ENCODE measurements around the gene OLFML2B.

OLFML2B gene

GRCh38 chr1:161983725-161984124, 39.9 kb downstream of the OLFML2B start:
- TF ChIP-seq TAF1 (IDR thresholded peaks at IDR 0.05; ENCODE audit: borderline replicate concordance, insufficient read depth, low read length) (no peak), POLR2AphosphoS5 (IDR thresholded peaks at IDR 0.05; ENCODE audit: low read depth, low read length) (no peak), FOXP2 (optimal IDR thresholded peaks at IDR 0.05; ENCODE audit: borderline replicate concordance, extremely low read depth, extremely low read length, insufficient read depth) (no peak)

DNA sequence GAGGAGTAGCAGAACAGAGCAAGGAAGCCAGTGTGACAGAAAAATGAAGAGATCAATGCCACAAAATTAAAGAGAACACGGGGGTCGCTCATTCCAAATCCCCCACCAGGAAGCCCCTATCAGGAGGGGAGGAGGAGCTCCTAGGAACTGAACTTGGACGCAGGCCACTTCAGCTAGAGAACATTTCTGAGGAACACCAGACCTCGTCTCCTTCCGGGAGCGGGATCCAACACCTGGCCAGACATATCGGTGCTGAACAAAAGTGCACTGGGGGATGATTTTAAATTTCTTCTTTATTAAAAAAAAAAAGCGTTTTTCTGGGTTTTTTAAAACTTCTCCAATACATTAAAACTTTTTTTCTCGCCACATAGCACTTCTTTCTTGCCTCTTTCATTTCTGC, 40.8 kb downstream of the OLFML2B start:
- TF ChIP-seq SIN3A (IDR thresholded peaks at IDR 0.05; ENCODE audit: borderline replicate concordance, insufficient read depth, low read length) = no peak
- TF ChIP-seq, protein P1, sequence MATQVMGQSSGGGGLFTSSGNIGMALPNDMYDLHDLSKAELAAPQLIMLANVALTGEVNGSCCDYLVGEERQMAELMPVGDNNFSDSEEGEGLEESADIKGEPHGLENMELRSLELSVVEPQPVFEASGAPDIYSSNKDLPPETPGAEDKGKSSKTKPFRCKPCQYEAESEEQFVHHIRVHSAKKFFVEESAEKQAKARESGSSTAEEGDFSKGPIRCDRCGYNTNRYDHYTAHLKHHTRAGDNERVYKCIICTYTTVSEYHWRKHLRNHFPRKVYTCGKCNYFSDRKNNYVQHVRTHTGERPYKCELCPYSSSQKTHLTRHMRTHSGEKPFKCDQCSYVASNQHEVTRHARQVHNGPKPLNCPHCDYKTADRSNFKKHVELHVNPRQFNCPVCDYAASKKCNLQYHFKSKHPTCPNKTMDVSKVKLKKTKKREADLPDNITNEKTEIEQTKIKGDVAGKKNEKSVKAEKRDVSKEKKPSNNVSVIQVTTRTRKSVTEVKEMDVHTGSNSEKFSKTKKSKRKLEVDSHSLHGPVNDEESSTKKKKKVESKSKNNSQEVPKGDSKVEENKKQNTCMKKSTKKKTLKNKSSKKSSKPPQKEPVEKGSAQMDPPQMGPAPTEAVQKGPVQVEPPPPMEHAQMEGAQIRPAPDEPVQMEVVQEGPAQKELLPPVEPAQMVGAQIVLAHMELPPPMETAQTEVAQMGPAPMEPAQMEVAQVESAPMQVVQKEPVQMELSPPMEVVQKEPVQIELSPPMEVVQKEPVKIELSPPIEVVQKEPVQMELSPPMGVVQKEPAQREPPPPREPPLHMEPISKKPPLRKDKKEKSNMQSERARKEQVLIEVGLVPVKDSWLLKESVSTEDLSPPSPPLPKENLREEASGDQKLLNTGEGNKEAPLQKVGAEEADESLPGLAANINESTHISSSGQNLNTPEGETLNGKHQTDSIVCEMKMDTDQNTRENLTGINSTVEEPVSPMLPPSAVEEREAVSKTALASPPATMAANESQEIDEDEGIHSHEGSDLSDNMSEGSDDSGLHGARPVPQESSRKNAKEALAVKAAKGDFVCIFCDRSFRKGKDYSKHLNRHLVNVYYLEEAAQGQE (IDR thresholded peaks at IDR 0.05; ENCODE audit: insufficient read depth in 1 of 2, low read depth in 2 of 2, low read length in 2 of 2) = no peak
- TF ChIP-seq TAF1 (IDR thresholded peaks at IDR 0.05; ENCODE audit: borderline replicate concordance, insufficient read depth, low read length) = no peak
- TF ChIP-seq POLR2AphosphoS5 (IDR thresholded peaks at IDR 0.05; ENCODE audit: low read depth, low read length) = no peak
- TF ChIP-seq FOXP2 (optimal IDR thresholded peaks at IDR 0.05; ENCODE audit: borderline replicate concordance, extremely low read depth, extremely low read length, insufficient read depth) = no peak

DNA sequence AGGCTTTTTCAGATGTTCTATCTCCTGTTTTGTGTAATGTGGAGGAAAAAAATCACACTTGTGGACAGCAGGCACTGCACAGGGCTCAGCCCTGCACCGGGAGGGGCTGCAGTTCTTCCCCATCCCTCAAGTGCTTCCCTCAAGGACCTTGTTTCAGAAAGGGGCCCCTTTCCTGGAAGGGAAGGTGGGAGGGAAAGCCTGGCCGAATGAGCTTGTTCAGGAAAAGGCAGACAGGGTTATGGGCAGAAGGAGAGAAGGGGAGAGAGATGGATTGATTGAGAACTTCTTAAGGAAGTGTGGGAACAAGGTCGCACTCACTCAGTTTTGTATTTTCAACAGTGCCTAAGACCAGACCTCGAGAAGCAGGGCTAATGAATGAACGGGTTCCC, 41.2 kb downstream of the OLFML2B start:
- TF ChIP-seq, protein P1 (IDR thresholded peaks at IDR 0.05; ENCODE audit: insufficient read depth in 1 of 2, low read depth in 2 of 2, low read length in 2 of 2) = no peak
- no peak for TF ChIP-seq TAF1 (IDR thresholded peaks at IDR 0.05; ENCODE audit: borderline replicate concordance, insufficient read depth, low read length)
- no peak for TF ChIP-seq FOXP2 (optimal IDR thresholded peaks at IDR 0.05; ENCODE audit: borderline replicate concordance, extremely low read depth, extremely low read length, insufficient read depth)
- TF ChIP-seq POLR2AphosphoS5 (IDR thresholded peaks at IDR 0.05; ENCODE audit: low read depth, low read length) = no peak

DNA sequence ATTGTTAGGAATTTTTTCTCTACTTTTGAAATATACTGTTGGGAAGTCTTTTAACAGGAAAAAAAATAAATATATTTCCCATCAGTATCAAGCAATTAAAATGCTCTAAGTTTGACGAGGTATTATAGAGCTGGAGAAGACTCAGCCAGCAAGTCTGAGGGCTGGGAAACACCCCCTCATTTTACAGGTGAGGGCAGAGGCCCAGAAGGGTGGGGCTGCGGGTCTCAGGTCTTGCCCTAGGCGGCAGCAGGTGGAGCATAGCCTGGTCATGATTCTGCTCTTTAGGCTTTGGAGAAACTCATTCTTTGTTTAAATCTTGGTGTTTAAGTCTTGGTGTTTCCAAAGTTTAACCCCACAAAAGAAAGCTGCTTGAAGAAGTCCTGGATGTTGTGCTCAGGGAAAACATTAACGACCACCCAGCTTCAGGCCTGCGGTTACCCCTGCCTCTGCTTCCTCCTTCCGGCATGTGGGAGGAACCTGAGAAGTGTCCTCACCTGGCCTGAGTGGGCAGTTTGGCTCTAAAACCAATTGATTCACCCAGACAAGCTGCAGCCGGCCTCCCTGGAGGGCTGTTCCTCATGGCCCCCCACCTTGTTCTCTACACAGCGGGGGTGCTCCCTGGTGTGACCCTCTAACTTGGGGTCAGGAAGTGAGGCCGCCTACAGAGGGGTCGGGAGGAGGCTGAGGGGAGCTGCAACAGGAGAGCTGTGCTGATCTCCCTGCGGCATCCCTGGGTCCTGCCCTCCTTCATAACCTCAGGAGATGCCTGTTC, 41.7 kb downstream of the OLFML2B start:
- TF ChIP-seq FOXP2 (optimal IDR thresholded peaks at IDR 0.05; ENCODE audit: borderline replicate concordance, extremely low read depth, extremely low read length, insufficient read depth) (no peak), TAF1 (IDR thresholded peaks at IDR 0.05; ENCODE audit: borderline replicate concordance, insufficient read depth, low read length) (no peak), POLR2AphosphoS5 (IDR thresholded peaks at IDR 0.05; ENCODE audit: low read depth, low read length) (no peak), SIN3A (IDR thresholded peaks at IDR 0.05; ENCODE audit: borderline replicate concordance, insufficient read depth, low read length) (no peak)
- TF ChIP-seq, protein P1 (IDR thresholded peaks at IDR 0.05; ENCODE audit: insufficient read depth in 1 of 2, low read depth in 2 of 2, low read length in 2 of 2) = no peak

- TF ChIP-seq FOXP2 (optimal IDR thresholded peaks at IDR 0.05; ENCODE audit: borderline replicate concordance, extremely low read depth, extremely low read length, insufficient read depth) = no peak
- no peak for TF ChIP-seq SIN3A (IDR thresholded peaks at IDR 0.05; ENCODE audit: borderline replicate concordance, insufficient read depth, low read length)
- no peak for TF ChIP-seq TAF1 (IDR thresholded peaks at IDR 0.05; ENCODE audit: borderline replicate concordance, insufficient read depth, low read length)
- TF ChIP-seq, protein P1 (IDR thresholded peaks at IDR 0.05; ENCODE audit: insufficient read depth in 1 of 2, low read depth in 2 of 2, low read length in 2 of 2) = no peak
- TF ChIP-seq POLR2AphosphoS5 (IDR thresholded peaks at IDR 0.05; ENCODE audit: low read depth, low read length) = no peak
Measured at GRCh38 chr1:161981126-161981525, 42.5 kb downstream of the OLFML2B start.
